ENCODE results near the gene DCTN2.

DNA sequence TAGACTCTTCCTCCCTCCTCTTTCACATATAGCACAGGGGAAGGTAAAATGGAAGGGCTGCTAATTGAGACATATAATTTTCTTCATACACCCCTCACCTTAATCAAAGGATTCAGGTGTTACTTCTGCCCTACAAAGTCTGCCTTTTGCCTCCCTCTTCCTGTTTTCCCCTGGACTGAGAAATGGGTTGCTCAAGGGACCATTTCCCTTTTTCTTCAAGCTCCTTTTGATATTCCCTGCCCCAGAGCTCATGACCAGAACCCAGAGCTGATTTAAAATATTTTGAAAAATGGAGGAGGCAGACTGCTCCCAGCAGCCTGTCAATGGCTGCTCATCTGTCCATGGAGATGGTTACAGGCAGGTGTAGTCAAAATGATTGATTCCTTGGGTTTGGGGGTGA, 37.7 kb upstream of the DCTN2 start:
- TF ChIP-seq CTCF (IDR thresholded peaks at IDR 0.05) (no peak), POLR2A (IDR thresholded peaks at IDR 0.05) (no peak)

Data from thyroid gland (tissue), 4 donors.